HG03103 (cell line): ENCODE measurements around the gene MRPS27.

Source experiments
- ATAC-seq: cut with Tn5 transposase; IDR thresholded peaks from one replicate; pipeline ENCODE4 v1.9.1; 2021; ENCODE audit warnings: low read depth; ENCODE audit not compliant: unreplicated experiment

MRPS27 gene

GRCh38 chr5:72235725-72236124, 84.3 kb downstream of the MRPS27 start:
- no peak for ATAC-seq

- no peak for ATAC-seq
These were observed 85.2 kb downstream of the MRPS27 start for GRCh38 chr5:72234868-72235267.

GRCh38 chr5:72234265-72234700, 85.8 kb downstream of the MRPS27 start:
- ATAC-seq, result peak; percentile 82

- no peak for ATAC-seq
These were observed 86.2 kb downstream of the MRPS27 start for GRCh38 chr5:72233835-72234234.

GRCh38 chr5:72232838-72233237, 87.2 kb downstream of the MRPS27 start:
- ATAC-seq, result no peak

GRCh38 chr5:72231991-72232703, 87.9 kb downstream of the MRPS27 start:
- no peak for ATAC-seq

GRCh38 chr5:72228960-72229359, 91.1 kb downstream of the MRPS27 start:
- no peak for ATAC-seq

- ATAC-seq, result no peak
These were observed 93.1 kb downstream of the MRPS27 start for GRCh38 chr5:72226950-72227349.

GRCh38 chr5:72225741-72226140, 94.3 kb downstream of the MRPS27 start:
- ATAC-seq, result no peak

- no peak for ATAC-seq
These were observed 95.0 kb downstream of the MRPS27 start for GRCh38 chr5:72224946-72225463.

GRCh38 chr5:72223371-72223770, 96.7 kb downstream of the MRPS27 start:
- ATAC-seq, result no peak

- no peak for ATAC-seq
These were observed 97.5 kb downstream of the MRPS27 start for GRCh38 chr5:72222521-72222920.

- ATAC-seq, result no peak
These were observed 98.5 kb downstream of the MRPS27 start for GRCh38 chr5:72221541-72221940.

- ATAC-seq, result no peak
These were observed 98.9 kb downstream of the MRPS27 start for GRCh38 chr5:72221099-72221498.

- ATAC-seq, result no peak
These were observed 103.3 kb downstream of the MRPS27 start for GRCh38 chr5:72216756-72217155.

GRCh38 chr5:72214168-72214567, 105.9 kb downstream of the MRPS27 start:
- ATAC-seq, result no peak

- no peak for ATAC-seq
These were observed 106.6 kb downstream of the MRPS27 start for GRCh38 chr5:72213482-72213881.

- ATAC-seq, result no peak
These were observed 107.9 kb downstream of the MRPS27 start for GRCh38 chr5:72212171-72212570.

- ATAC-seq, result no peak
These were observed 109.0 kb downstream of the MRPS27 start for GRCh38 chr5:72210888-72211678.

- ATAC-seq, result no peak
These were observed 110.6 kb downstream of the MRPS27 start for GRCh38 chr5:72209147-72210115.
